K562 (cell line): ENCODE measurements around the gene MRPL10. TPM values are rescaled to one million over a fixed set of nuclear protein-coding genes. Genes with fewer than 3 reads are reported as not detected.

Experiments used
- ATAC-seq: fragments of 200-7000 bp; cut with Tn5 transposase; 3 replicates; pipeline ENCODE4 v1.9.1; 2020; ENCODE audit warnings: moderate library complexity
- BruUV-seq: library from RNA; stranded (reverse); fragments of 400-500 nt; replicated peaks from 2 replicates; lab custom pipeline; 2021; lab: Mats Ljungman, UMichigan
- CTCF ChIA-PET: fragments of 300-600 bp; formaldehyde crosslinking; extraction: SDS; loops from one replicate; lab custom pipeline; 2021; ENCODE audit warnings: low intra/inter-chr PET ratio; lab: Yijun Ruan, JAX
- POLR2A ChIA-PET: fragments of 300-600, 350-650 bp; sonication (Branson Sonifier 250); formaldehyde crosslinking; extraction: SDS; loops from one replicate; lab custom pipeline; 2021; ENCODE audit warnings: antibody characterized with exemption, inconsistent platforms; lab: Yijun Ruan, JAX
- DNase-seq, 4 experiments: peaks; one replicate each; pipeline versions ENCODE4 v3.0.0 to v3.0.0-alpha.2; 2011 to 2018; ENCODE audit warnings: low spot score in 3 of 4, mixed read lengths in 3 of 4; ENCODE audit errors: extremely low read depth in 1 of 4
- FAIRE-seq: peaks from 2 replicates; lab custom pipeline; 2011; peaks lifted over from hg19 to GRCh38; lab: Jason Lieb, UNC
- H2AFZ ChIP-seq: 2 replicates; pipeline ENCODE4 v1.6.0; 2011; ENCODE audit warnings: low read depth, low read length, control low read depth, inconsistent platforms
- H3K27ac ChIP-seq: fragments of 200-600 bp; 3 replicates; pipeline ENCODE4 v1.8.0; 2011; ENCODE audit warnings: low read depth, mild to moderate bottlenecking, control low read depth, inconsistent platforms, low read length, moderate library complexity, mixed read lengths; ENCODE audit errors: extremely low read depth
- H3K27me3 ChIP-seq, 2 experiments: fragments of 300-600 bp in 1 of 2; 2 replicates in 1 of 2; 3 replicates in 1 of 2; pipeline versions ENCODE4 v1.6.0 to v1.8.0; 2011; ENCODE audit warnings: inconsistent platforms in 2 of 2, low read length in 2 of 2, mild to moderate bottlenecking in 1 of 2, mixed read lengths in 1 of 2, moderate library complexity in 1 of 2; ENCODE audit not compliant: control insufficient read depth in 2 of 2, insufficient read depth in 2 of 2
- H3K36me3 ChIP-seq: fragments of 300-600 bp; 3 replicates; pipeline ENCODE4 v1.8.0; 2011; ENCODE audit warnings: mild to moderate bottlenecking, low read length, inconsistent platforms; ENCODE audit not compliant: control insufficient read depth, insufficient read depth
- H3K4me1 ChIP-seq, 2 experiments: fragments of 200-600 bp in 1 of 2; replicated peaks in 1 of 2; 2 replicates in 1 of 2; 3 replicates in 1 of 2; pipeline versions ENCODE4 v1.5.1 to v1.8.0; 2011; ENCODE audit warnings: inconsistent platforms in 2 of 2, low read length in 2 of 2, mild to moderate bottlenecking in 1 of 2, mixed read lengths in 1 of 2, moderate library complexity in 1 of 2; ENCODE audit not compliant: control insufficient read depth in 2 of 2, insufficient read depth in 2 of 2
- H3K4me2 ChIP-seq: 2 replicates; pipeline ENCODE4 v1.6.1; 2011; ENCODE audit warnings: low read length, control low read depth, inconsistent platforms, mixed read lengths; ENCODE audit not compliant: insufficient read depth
- H3K4me3 ChIP-seq: fragments of 200-600 bp; sonication (generic), shearing (Covaris generic); 2 replicates; pipeline ENCODE4 v1.5.1; 2016; ENCODE audit warnings: control low read depth, inconsistent platforms
- H3K79me2 ChIP-seq: fragments of 200-600 bp; 3 replicates; pipeline ENCODE4 v1.8.0; 2011; ENCODE audit warnings: low read length, inconsistent platforms; ENCODE audit not compliant: control insufficient read depth, insufficient read depth
- H3K9ac ChIP-seq, 2 experiments: 2 replicates each; pipeline versions ENCODE4 v1.6.0 to v1.6.1; 2011; ENCODE audit warnings: low read depth in 2 of 2, low read length in 2 of 2, control low read depth in 1 of 2, inconsistent platforms in 1 of 2, mild to moderate bottlenecking in 1 of 2, mixed read lengths in 1 of 2; ENCODE audit not compliant: insufficient read depth in 1 of 2
- H3K9me1 ChIP-seq: one replicate; pipeline ENCODE4 v1.6.0; 2011; ENCODE audit warnings: inconsistent platforms, mild to moderate bottlenecking, low read length, moderate library complexity; ENCODE audit not compliant: control insufficient read depth, insufficient read depth
- H3K9me3 ChIP-seq: replicated peaks from 2 replicates; pipeline ENCODE4 v1.5.1; 2011; ENCODE audit warnings: low read depth, low read length, inconsistent platforms; ENCODE audit not compliant: control insufficient read depth, insufficient read depth
- H4K20me1 ChIP-seq: replicated peaks from 2 replicates; pipeline ENCODE4 v1.6.1; 2011; ENCODE audit warnings: low read length, inconsistent platforms, mixed read lengths; ENCODE audit not compliant: control insufficient read depth, insufficient read depth
- GATAD2B ChIP-seq: fragments of 450-650 bp; IDR thresholded peaks from 2 replicates; pipeline ENCODE4 v1.6.1; 2017; ENCODE audit warnings: mild to moderate bottlenecking, borderline replicate concordance
- TEAD2 ChIP-seq: fragments of 450-650 bp; IDR thresholded peaks from 2 replicates; pipeline ENCODE4 v1.6.1; 2016; ENCODE audit warnings: missing genetic modification characterization, control low read depth, missing compliant biosample characterization
- WGBS: fragments of 100-300 bp; shearing (Covaris generic); methylation state at CpG from one replicate; pipeline ENCODE4 v1.1.6; 2016; ENCODE audit warnings: low coverage, mixed read lengths; ENCODE audit not compliant: insufficient coverage; ENCODE audit errors: missing lambda C conversion rate; 5-methylcytosine and 5-hydroxymethylcytosine counted together
- in situ Hi-C: fragments of 300-500 bp; cut with MboI; formaldehyde crosslinking; loops from 4 replicates; pipeline ENCODE4 v1.15.0; 2018; ENCODE audit warnings: inconsistent platforms, mixed read lengths
- intact Hi-C: fragments of 100-400 bp; cut with micrococcal nuclease; formaldehyde crosslinking; loops from 2 replicates; pipeline ENCODE4 v1.14.2; 2022
- polyA plus RNA-seq, 8 experiments: library from polyadenylated mRNA; depleted of rRNA in 4 of 8; stranded (reverse) in 5 of 8; unstranded in 3 of 8; fragments of >200 nt; fragmentation: Nextera tagmentation in 2 of 8; fragmentation: Illumina TruSeq in 1 of 8; extraction: Ambion mirVana in 2 of 8; extraction: Trizol in 1 of 8; gene quantifications; 2 replicates each; pipeline versions ENCODE4 v1.2.1 to v1.2.3, GENCODE V29; 2011 to 2014; ENCODE audit warnings: inconsistent platforms in 1 of 8, missing spikeins in 1 of 8
- total RNA-seq, 7 experiments: library from RNA; depleted of rRNA in 6 of 7; stranded (reverse); fragments of >200 nt in 6 of 7; fragmentation: Illumina TruSeq in 2 of 7; extraction: Trizol in 2 of 7; gene quantifications; 2 replicates each; pipeline versions ENCODE4 v1.2.1 to v1.2.3, GENCODE V29; 2011 to 2021; ENCODE audit warnings: low replicate concordance in 1 of 7
- TF ChIP-seq, protein P1 (sequence below), 3 experiments: fragments of 200-800 bp in 1 of 3; sonication (Bioruptor generic) in 1 of 3; sonication (generic) in 1 of 3; formaldehyde crosslinking in 1 of 3; IDR thresholded peaks; 2 replicates each; pipeline versions ENCODE4 v1.6.1 to v1.8.0; 2016 to 2022; ENCODE audit warnings: mild to moderate bottlenecking in 2 of 3, missing compliant biosample characterization in 2 of 3, missing genetic modification characterization in 2 of 3, missing genetic modification reagents in 1 of 3
- TF ChIP-seq, protein P2 (sequence below): fragments of 250-450 bp; sonication (Bioruptor Pico); IDR thresholded peaks from 2 replicates; pipeline ENCODE4 v1.4.0; 2020
- TF ChIP-seq, protein P3 (sequence below), 2 experiments: fragments of 200-800 bp in 1 of 2; sonication (Bioruptor generic) in 1 of 2; sonication (generic) in 1 of 2; formaldehyde crosslinking in 1 of 2; IDR thresholded peaks in 1 of 2; conservative IDR thresholded peaks in 1 of 2; 2 replicates each; pipeline versions ENCODE4 v1.5.0 to v1.6.1; 2016 to 2020; ENCODE audit warnings: missing compliant biosample characterization in 1 of 2, missing genetic modification characterization in 1 of 2, missing genetic modification reagents in 1 of 2

The MRPL10 gene
- total and polyA plus RNA-seq, 9 of the 15 experiments (the other 6 are each of a cell fraction or from before 2014, with no cell fraction given): 27.8 to 105 (median 67.3) TPM

DNA sequence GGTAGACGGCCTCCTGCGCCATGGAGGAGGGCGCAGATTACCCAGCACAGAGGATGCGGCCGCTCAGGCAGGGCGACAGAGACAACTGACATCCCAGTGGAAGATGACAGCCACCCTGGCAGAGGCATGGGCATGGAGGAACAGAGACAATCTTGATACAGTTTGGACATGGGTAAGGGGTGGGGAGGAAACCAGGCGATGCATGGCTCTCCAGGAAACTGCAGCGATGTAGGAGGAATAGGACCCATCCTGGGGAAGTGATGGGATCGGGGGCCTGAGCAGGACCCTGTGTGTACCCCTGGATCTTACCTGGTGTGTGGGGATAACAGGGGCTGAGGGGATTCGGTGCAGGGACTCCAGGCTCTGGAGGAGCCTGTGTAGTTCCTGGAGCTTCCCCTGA lies 14.4 kb downstream of the MRPL10 start:
- H3K27me3 ChIP-seq: no peaks in the 10 kb centered on the region
- CTCF ChIA-PET: no interaction called here
- intact Hi-C loops: no loop called here
- H4K20me1 ChIP-seq: no peaks in the 10 kb centered on the region
- H3K9ac ChIP-seq: no peak overlapping the region
- H3K4me2 ChIP-seq: no peak overlapping the region
- WGBS: 93% methylated on average over 10 of the region's 10 CpGs
- BruUV-seq: no TSS peak
- ATAC-seq: no peak
- peaks cover 44% of the 10 kb centered on the region; the same call in 2 of the 3 replicates for H3K36me3 ChIP-seq
- in situ Hi-C loops: no loop called here
- POLR2A ChIA-PET: no interaction called here
- H3K9me3 ChIP-seq: no peaks in the 10 kb centered on the region
- no peak overlapping the region for H3K27ac ChIP-seq
- no peak for DNase-seq
- H3K79me2 ChIP-seq: peaks cover 9% of the 10 kb centered on the region
- peaks cover 13 to 32% of the 10 kb centered on the region in 2 experiments for H3K4me1 ChIP-seq
- FAIRE-seq: no peak
- no peak overlapping the region for H3K4me3 ChIP-seq
- H2AFZ ChIP-seq: no peak overlapping the region
- no peaks in the 10 kb centered on the region for H3K9me1 ChIP-seq
- TF ChIP-seq, protein P1, sequence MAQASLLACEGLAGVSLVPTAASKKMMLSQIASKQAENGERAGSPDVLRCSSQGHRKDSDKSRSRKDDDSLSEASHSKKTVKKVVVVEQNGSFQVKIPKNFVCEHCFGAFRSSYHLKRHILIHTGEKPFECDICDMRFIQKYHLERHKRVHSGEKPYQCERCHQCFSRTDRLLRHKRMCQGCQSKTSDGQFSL (CRISPR knock-in tag; IDR thresholded peaks at IDR 0.05): no peak
- TF ChIP-seq, protein P1 (tag; IDR thresholded peaks at IDR 0.05): no peak
- TF ChIP-seq, protein P2, sequence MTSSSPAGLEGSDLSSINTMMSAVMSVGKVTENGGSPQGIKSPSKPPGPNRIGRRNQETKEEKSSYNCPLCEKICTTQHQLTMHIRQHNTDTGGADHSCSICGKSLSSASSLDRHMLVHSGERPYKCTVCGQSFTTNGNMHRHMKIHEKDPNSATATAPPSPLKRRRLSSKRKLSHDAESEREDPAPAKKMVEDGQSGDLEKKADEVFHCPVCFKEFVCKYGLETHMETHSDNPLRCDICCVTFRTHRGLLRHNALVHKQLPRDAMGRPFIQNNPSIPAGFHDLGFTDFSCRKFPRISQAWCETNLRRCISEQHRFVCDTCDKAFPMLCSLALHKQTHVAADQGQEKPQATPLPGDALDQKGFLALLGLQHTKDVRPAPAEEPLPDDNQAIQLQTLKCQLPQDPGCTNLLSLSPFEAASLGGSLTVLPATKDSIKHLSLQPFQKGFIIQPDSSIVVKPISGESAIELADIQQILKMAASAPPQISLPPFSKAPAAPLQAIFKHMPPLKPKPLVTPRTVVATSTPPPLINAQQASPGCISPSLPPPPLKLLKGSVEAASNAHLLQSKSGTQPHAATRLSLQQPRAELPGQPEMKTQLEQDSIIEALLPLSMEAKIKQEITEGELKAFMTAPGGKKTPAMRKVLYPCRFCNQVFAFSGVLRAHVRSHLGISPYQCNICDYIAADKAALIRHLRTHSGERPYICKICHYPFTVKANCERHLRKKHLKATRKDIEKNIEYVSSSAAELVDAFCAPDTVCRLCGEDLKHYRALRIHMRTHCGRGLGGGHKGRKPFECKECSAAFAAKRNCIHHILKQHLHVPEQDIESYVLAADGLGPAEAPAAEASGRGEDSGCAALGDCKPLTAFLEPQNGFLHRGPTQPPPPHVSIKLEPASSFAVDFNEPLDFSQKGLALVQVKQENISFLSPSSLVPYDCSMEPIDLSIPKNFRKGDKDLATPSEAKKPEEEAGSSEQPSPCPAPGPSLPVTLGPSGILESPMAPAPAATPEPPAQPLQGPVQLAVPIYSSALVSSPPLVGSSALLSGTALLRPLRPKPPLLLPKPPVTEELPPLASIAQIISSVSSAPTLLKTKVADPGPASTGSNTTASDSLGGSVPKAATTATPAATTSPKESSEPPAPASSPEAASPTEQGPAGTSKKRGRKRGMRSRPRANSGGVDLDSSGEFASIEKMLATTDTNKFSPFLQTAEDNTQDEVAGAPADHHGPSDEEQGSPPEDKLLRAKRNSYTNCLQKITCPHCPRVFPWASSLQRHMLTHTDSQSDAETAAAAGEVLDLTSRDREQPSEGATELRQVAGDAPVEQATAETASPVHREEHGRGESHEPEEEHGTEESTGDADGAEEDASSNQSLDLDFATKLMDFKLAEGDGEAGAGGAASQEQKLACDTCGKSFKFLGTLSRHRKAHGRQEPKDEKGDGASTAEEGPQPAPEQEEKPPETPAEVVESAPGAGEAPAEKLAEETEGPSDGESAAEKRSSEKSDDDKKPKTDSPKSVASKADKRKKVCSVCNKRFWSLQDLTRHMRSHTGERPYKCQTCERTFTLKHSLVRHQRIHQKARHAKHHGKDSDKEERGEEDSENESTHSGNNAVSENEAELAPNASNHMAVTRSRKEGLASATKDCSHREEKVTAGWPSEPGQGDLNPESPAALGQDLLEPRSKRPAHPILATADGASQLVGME (CRISPR knock-in tag): no peak
- no peak for TF ChIP-seq TEAD2 (tag)
- TF ChIP-seq, protein P3, sequence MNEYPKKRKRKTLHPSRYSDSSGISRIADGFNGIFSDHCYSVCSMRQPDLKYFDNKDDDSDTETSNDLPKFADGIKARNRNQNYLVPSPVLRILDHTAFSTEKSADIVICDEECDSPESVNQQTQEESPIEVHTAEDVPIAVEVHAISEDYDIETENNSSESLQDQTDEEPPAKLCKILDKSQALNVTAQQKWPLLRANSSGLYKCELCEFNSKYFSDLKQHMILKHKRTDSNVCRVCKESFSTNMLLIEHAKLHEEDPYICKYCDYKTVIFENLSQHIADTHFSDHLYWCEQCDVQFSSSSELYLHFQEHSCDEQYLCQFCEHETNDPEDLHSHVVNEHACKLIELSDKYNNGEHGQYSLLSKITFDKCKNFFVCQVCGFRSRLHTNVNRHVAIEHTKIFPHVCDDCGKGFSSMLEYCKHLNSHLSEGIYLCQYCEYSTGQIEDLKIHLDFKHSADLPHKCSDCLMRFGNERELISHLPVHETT (CRISPR knock-in tag; conservative IDR thresholded peaks at IDR 0.05 in 1 of 2, IDR thresholded peaks at IDR 0.05 in 1 of 2): no peak
- TF ChIP-seq GATAD2B: no peak
